Nasal cavity respiratory epithelium epithelial cell of viscerocranial mucosa (primary cell): ENCODE measurements around the gene VTA1. TPM values are rescaled to one million over a fixed set of nuclear protein-coding genes. Genes with fewer than 3 reads are reported as not detected.

Experiments
- total RNA-seq: library from RNA; depleted of rRNA; stranded (reverse); fragments of >200 nt; gene quantifications from 2 replicates; pipeline ENCODE4 v1.2.3, GENCODE V29; 2014

The VTA1 gene, protein sequence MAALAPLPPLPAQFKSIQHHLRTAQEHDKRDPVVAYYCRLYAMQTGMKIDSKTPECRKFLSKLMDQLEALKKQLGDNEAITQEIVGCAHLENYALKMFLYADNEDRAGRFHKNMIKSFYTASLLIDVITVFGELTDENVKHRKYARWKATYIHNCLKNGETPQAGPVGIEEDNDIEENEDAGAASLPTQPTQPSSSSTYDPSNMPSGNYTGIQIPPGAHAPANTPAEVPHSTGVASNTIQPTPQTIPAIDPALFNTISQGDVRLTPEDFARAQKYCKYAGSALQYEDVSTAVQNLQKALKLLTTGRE
- total RNA-seq = 44.8 and 71.2 TPM in 2 replicates

GRCh38 chr6:142146828-142147662, at the start of gene VTA1, which contains the start of gene NMBR:
VTA1 (plus strand) TSS chr6:142147263; CDS start chr6:142147288, 25 bp downstream.
NMBR (minus strand) TSS chr6:142147122; CDS start chr6:142088658, 58,464 bp downstream.

DNA sequence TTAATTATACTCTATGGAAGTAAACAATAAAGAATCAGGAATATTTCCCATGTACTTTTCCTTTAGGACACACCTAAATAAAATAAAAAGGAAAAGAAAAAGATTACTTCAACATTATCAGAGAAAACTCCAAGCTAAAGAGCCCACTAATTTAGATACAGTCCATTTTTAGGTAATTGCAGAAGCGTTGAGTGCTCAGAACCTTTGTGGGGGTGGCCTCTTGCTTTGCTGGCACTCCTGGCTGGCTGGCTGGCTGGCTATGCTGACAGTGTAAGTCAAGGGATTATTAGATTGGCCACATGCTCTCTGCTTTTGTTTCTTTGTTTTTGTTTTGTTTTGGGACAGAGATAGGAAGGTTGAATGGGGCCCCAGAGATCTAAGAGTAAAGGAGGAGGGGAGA, 14.4 kb upstream of the VTA1 start, which contains the start of gene GJE1:
Gene GJE1 (plus strand): TSS at position 301 of the 400 bp plus-strand sequence. CDS start 234 bp downstream, outside the sequence.

Other genes starting within 250 kb of the VTA1 start
- gene GJE1, start 14.3 kb upstream of the VTA1 start, total RNA-seq = not detected in 2 replicates
- under 0.01 TPM in 1 of 2 replicates, not detected in the other for gene NMBR, start 141 bp upstream of the VTA1 start, total RNA-seq
- gene ADGRG6, start 154.7 kb downstream of the VTA1 start, total RNA-seq = 13.0 and 20.5 TPM in 2 replicates